GM19240 (cell line): ENCODE measurements around the gene MAD1L1.

Experiments used
- DNase-seq: peaks from one replicate; pipeline ENCODE4 v3.0.0; 2011; ENCODE audit warnings: low spot score; ENCODE audit not compliant: insufficient read length

Gene MAD1L1

DNA sequence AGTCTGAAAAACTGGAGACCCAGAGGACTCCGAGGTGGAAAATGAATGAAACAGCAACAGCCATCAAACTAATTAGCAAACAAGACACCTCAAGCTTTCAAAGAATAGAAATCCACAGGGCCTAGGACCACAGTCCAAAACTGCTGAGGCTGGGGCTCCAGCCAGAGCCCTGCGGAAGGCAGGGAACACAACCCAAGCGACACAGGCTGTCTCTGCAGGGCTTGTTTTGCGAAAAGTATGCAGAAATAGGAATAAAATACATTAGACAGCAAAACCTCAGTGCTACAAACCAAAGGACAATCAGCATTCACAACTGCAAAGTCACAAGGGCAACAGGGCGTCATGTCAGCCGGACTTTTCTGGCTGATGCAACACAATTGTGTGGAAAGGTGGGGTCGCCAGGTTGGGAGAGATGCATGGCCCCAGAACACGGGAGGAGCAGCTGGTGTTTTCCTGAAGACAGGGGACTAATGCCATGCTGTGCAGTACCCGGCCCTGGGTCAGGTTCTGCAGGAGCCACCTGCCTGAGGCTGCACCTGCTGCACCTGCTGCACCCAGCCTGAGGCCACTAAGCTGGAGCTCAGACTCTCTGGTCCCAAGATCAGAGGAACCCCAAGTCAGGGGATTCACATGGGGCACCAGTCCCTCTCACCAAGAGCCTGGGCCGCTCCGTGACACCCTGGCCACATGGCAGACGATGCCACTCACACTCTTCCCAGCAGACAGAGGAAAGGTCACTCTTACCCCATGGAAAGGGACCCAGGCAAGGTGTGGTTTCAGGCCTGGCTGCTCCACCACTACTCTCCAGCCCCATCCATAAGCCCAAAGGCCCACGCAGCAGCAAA, 74.2 kb downstream of the MAD1L1 start:
- DNase-seq = no peak

DNA sequence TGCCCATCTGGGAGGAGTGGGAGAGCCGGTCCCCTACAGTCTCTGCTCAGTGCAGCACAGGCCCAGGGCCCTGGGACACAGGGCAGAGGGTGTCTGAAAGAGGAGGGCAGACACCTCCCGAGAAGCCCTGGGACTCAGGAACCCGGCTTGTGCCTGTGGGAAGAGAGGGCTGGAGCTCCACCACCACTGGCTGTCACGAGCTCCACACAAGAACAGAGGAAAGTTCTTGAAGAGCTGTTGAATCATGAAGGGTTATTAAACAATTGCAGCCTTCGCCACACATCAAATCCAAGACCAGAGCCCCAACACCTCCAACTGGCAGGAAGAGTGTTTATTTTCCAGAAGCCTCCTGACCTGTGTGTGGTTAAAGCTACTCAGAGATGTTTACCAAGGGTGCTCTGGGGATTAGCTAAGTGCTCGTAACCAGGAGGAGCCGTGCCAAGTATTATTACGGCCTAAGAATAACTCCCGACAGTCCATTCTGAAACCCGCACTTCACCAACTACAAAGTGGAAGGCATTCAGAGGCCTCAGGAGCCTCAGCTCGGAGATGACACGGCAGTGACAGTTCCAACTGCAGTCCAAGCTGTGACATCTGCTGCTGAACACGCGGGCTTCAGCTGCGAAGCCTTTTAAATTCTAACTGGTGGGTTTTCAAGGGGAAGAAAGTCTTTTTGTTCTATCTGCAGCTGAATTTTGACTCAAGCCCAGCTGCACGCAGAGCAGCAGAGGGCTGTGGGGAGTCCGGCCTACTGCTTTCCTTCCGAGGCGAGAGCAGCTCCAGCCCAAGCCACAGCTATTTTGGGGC, 75.1 kb downstream of the MAD1L1 start:
- DNase-seq = no peak

DNA sequence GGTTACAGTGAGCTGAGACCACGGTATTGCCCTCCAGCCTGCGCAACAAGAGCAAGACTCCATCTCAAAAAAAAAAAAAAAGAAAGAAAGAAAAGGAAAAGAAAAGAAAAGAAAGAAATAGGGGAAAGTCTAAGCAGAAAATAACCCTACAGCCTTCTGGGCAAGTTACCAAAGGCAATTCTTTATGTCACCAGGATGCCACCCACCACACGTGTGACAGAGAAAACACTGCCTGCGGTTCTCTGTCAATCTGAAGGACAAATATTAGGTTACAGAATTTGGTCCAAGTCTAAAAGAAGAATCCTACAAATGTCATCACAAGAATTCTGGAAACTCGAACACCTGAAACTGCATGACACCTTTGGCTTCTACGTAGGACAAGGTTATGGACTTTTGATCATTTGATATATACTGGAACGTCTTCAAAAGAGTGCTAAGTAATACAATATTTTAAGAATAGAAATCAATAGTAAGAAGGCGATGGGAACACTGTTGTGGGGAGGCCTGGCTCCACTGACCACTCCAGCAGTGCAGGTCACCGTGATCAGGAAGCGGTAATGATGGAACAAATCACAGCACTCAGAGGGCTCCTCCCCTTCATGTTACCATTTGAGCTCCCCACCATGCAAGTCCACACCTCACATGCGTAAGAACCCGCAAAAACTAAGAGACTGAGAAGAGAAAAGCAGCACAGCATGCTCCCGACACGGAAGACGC, 75.8 kb downstream of the MAD1L1 start:
- DNase-seq = no peak

DNA sequence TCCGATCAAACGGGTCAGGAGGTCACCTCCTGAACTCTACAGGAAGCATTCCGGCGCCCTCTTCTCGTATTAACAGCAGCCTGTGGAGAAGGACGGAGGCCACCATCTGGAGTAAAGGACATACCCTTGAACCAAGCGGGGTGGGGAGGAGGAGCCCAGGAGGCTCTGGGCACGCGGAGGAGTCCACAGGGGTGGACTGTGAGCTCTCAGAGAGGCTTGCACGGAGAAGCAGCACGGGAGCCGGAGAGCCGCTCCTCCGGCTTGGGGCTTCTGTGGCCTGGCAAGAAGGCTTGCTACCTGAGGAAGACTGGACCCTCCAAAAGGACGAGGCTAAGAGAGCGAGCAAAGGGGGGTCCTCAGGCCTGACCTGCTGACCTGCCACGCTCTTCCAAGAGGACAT, 77.9 kb downstream of the MAD1L1 start:
- DNase-seq = no peak

DNA sequence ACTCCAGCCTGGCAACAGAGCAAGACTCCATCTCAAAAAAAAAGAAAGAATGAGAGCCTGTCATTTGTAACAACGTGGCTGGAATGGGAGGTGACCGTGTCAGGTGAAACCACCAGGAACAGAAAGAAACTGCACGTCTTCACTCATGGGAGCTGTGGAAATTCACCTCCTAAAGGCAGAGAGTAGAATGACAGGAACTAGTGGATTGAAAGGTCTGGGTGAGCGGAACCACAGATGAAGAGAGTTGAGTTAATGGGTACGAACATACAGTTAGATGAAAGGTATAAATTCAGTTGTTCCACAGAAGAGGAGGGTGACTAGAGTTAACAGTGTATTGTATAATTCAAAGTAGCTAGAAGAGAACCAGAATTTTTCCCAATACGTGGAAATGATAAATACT, 78.6 kb downstream of the MAD1L1 start:
- DNase-seq = no peak

DNA sequence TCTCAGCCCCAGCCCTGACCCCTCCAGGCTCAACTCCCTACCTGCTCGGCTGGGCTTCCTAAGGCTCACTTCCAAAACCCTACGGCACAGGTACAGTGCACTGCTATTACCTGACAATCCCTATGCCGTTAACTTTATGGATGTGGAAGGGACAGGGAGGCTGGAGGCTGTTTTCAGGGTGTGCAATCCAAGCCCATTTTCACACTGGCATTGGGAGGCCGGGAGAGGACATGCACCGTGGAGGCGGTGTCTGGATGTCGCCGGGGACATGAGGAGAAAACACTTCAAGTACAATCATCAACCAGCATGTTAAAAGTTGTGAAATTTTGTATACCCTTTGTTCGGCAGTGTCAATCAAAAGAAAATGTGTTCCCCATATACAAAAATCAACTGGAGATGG, 80.1 kb downstream of the MAD1L1 start:
- DNase-seq = no peak

DNA sequence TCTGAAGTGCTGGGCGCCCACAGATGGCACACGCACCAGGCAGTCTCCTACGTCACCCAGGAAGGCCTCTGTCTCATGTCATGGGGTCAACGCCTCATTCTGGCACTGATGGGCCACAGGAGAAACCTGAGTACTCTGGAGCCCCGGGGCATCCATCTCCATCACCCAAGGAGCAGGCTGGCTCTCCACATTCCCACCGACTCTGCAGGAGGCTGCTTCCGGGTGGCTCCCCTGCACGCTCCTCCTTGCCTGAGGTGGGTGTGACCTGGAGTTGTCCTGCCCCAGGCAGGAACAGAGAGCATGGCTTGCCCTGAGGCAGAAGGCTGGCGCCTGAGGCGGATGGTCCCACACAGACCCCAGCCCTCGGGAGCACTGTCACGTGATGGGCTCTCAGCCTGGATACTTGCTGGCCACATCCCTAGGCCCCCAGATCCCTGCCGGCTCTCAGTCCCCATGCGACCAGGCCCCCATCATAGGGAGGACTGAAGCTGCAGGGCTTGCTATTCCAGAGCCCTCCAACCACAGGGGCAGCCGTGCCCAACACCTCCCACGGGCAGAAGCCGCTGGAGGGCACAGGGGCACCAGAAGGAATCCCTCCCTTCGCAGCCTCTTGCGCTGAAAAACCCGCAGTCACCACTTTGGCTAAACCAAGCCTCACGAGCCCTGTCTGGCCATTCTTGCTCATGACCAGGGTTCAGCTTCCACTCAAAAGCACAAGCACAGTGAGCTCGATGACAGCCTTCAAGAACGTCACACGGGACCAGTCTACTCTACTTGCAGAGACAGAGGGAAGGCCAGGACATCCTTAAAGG, 80.7 kb downstream of the MAD1L1 start:
- DNase-seq = no peak

DNA sequence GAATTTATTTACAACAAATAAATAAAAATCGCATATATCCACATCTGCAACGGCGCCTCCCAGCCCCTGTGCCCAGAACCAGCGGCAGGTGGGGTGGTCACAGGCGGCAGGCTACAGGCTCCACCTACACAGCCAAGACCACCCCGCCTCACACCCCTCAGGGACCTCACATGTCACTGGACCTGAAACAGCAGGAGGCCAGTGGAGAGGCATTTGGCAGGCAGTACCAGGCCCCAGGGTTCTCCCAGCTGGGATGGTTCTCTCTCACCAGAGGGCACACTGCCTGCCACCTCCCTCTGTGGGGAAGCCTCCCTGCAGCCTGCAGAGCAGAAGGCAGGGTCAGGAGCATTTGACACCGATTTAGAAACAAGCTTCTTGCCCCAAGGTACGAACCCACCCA, 81.5 kb downstream of the MAD1L1 start:
- DNase-seq = no peak

DNA sequence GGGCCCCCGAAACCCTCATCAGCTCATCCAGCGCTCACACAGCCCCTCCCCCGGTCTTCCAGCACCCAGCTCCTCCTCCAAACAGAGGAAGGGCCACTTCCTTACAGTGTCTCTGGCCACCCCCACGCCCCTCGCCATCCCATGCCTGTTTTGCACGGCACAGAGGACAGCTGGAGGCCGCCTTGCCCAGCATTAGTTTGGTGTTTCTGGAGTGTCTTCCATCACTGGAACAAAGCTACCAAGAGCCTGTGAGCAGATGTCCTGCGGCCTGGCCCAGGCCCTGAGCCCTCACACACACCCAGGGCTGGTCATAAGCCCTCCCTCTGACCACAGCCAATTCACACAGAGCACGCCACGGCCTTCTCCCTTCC, 82.3 kb downstream of the MAD1L1 start:
- no peak for DNase-seq

DNA sequence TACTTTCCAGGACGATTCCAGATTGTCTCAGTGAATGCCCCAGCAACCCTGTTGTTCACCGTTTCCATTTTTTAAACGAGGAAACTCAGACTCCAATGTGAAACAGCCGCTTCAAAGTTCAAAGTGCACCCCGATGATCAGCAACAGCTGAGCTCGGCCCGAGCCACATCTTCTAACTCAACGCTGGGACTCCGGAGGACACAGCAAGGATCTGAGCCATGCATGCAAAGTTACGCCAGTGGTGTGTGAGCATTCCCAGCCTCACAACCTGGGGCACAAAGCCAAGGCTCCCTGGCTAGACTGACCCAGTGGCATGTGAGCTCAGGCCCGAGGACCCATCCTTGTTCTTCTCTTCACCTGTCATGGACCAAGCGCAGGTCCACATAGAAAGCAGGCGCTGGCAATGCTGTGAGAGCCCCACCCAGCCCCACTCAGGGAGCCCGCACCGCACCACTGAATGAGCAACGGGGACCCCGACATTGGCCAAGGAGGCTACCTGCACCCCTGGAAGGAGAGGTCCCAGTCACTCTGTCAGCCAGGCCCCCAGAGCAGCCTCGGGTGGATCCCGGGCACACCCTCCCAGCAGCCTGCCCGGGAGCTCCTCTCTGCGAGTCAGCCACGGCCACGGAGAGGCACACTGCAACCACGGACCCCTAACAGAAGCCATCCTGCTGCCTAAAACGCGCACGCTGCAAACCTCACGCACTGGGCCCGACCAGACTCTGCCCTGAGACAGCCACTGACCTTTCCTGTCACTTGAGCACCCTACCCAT, 82.9 kb downstream of the MAD1L1 start:
- DNase-seq = no peak

DNA sequence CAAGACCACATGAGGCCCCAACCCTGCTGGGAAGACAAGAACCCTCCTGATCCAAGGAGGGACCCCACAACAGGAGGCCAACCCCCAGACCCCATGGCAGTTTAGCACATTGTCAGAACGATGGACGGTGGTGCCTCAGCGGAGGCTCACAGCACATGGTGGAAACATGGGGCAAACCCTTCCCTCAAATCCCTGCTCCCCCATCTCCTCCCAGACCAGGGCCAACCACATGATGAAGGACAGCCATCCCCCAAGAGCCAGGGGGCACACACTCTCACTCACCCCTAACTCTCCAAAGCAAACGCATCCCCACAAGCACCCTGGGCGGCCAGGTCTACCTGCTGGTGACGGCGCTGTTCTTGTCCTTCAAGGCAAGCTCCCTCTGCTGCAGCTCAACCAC, 83.9 kb downstream of the MAD1L1 start:
- no peak for DNase-seq

DNA sequence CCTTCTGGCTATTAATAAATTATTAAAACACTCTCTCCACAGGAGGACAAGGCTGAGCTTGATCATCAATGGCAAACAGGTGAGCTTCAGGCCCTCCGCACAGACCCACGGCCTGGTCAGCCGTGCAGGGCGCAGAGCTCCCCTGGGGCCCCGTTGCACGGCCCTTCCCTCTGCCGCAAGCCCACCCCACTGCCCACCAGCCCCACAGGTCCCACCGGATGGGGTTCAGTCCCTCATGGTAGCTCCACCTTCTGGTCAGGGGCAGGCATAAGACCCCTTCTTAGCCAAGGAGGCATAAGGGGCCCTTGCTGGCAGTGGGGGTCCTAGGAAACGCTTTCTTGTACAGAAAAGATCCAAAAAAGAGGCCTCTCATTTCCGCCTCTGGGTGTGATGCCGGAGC, 84.6 kb downstream of the MAD1L1 start:
- DNase-seq = no peak

DNA sequence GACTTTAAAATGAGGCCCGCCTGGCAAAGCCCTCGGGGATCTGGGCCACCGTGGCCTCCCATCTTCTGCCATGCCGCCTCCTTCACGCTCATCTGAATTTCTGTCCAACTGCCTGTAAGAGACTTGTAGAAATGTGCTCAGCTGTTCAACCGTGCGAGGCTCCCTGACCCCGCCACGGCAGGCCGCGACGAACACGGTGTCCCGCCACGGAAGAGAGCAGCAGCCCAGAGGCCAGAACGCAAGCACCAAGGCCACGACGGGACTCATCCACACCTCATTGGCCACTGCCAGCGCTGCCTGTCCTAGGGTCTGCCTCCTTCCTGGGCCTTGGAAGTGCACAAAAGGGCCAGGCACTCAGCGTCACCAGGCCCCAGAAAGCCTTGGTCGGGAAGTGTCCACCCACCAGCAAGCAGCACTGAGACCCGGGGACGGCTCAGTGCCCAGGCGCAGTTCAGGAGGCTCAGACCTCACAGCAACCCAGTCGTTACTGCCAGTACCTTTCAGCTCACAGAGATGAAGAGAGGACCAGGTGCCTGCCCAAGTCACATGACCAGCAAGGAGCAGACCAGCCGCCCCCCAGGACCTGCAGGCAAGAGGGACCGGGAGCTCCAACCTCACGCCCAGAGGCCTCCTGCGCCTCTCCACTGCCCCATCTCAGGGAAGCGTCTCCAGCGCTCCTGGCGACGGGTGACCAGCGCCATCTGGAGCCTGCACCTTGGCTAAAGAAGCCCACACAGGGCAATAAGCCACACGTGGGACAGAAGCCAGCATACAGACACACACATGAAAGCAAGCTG, 85.9 kb downstream of the MAD1L1 start:
- no peak for DNase-seq

DNA sequence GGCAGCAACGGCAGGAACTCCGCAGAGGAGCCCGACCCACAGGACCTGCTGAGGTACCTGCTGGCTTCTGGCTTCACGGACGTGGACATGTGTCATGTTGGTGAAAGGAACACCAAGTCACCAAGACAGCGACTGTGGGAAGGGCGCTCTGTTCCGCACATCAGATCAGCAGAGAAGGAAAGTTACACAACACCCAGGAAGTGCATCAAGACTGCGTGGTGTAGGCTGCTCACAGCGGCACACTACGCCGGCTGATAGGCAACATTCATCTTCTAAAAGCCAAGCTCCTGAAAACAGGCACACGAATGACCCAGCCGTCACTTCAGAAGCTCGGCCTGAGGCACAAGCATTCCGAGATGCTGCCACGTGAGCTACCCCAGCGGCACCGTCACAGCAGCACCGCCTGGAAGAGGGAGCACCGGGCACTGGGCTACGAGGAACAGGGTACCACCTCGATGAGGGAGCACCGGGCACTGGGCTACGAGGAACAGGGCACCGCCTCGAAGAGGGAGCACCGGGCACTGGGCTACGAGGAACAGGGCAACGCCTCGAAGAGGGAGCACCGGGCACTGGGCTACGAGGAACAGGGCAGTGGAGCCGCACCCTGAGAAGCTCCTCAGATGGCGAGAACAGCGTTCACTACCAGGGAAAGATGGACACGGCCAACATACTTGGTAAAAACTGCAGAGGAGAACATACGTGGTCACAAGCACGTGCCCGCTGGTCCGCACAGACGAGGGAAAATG, 86.7 kb downstream of the MAD1L1 start:
- no peak for DNase-seq

DNA sequence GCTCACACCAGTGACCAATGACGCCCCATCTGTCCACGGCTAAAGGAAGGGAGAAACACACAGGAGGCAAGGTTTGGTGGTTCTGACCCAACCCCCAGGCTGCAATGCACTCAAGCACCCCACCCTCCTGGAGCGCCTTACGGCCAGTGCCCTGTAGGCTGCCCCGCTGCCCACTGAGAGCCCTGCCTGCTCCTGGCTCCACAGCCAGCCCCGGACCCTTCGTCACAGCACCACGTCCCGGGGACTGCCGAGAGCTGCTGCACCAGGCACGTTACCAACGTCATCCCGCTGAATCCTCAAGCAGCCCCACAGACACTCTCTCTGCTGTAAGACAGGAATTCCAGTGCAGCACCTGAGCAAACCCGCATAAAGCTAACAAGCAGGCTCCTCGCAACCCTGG, 87.8 kb downstream of the MAD1L1 start:
- no peak for DNase-seq

DNA sequence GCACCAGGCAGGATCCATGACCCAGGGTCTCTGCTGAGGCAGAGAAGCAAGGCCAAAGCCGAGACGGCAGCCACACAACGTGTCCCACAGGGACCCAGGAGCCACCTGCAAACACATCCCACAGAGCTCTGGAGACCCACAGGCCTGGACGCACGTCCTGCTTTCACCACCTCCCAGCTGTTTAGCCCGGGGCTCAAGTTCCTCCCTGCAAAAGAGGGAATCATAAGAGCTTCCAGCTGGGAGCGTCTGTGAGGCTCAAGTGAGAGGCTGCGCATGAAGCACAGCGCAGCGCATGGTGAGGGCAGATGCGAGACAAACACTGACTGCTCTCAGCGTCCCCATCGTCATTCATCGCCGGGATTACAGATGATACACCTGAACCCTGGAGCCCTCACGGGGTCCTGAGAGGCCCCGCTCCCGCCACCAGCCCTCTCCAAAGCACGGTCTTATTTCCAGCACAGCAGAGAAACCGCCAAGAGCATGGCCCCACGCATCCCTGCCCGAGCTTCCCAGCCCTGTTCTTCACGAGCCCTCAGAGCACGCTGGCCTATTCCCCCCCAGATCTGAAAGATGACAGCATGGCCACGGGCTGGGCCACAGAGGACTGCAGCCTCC, 88.7 kb downstream of the MAD1L1 start:
- DNase-seq = no peak

DNA sequence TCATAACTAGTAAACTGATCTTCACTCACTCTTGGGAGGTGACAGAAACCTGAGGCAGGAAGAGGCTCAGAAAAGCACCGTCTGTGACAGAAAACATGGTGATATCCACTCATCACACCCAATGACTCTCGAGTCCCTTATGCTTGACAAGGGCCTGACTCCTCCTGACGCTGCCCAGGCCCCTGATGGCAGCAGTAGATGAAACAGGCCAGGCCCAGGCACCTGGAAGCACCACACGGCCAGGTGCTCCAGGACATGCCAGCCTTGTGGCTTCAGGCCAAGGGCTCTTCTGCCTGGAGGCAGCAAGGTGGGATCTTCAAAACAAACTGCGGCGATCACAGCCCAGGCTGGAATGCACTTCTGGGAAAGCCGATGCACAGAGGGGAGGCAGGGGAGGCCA, 89.3 kb downstream of the MAD1L1 start:
- DNase-seq = no peak

DNA sequence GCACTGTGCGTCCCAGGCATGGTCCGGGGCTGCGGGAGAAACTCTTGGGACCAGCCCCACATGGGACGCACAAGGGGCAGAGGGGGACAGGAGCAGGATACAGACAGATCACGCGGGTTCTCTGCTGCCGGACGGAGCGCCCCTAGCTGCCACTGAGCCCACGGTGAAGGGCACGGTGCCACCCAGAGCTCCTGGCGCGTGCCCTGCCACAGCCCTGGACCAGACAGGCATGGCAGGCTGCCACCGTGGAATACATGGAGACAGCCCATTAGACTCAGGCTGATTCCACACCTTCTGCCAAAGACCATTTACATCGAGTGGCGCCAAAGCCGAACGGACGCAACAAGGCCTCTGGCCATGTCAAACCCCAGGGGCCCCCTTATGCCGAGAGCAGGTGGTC, 90.4 kb downstream of the MAD1L1 start:
- DNase-seq = no peak

DNA sequence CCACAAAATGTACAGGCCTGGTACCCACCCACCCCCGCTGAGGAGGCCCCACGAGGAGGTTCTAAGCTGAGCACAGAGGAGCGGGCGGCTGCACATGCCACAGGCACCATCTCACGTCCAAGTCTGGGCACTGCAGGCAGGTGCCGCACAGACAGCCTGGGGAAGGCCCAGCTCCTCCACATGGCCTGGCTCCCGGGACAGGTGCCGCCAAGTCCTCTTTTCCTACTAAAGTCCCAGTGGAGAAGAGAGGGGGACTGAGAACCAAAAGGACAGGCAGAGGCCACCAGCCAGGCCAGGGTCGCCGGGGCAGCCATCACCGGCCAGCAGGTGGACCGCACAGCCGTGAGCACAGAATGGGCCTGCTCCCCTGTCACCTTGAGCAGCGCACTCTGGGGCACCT, 91.1 kb downstream of the MAD1L1 start:
- DNase-seq = no peak
